Heart left ventricle (tissue), 16 donors: ENCODE data around the gene HCAR3. TPM values are rescaled to one million over a fixed set of nuclear protein-coding genes. Genes with fewer than 3 reads are reported as not detected.

ENCODE experiments used
- ATAC-seq, 4 donors: fragments of 200-7000 bp; cut with Tn5 transposase; one replicate each; pipeline ENCODE4 v1.9.1; 2020 to 2022; ENCODE audit warnings: moderate library complexity in 4 of 4, mild to moderate bottlenecking in 3 of 4, moderate number of reproducible peaks in 1 of 4
- DNase-seq, 5 donors: peaks; one replicate each; pipeline ENCODE4 v3.0.0-alpha.2; 2020
- H3K27ac ChIP-seq, 12 donors: fragments of 200-600 bp; sonication (generic) in 4 of 12; one replicate each; pipeline versions ENCODE4 v1.5.0 to v1.8.0; 2016 to 2022; ENCODE audit warnings: mild to moderate bottlenecking in 2 of 12
- H3K27me3 ChIP-seq, 9 donors: fragments of 200-600 bp; sonication (generic) in 2 of 9; one replicate each; pipeline versions ENCODE4 v1.5.1 to v1.8.0; 2016 to 2022; ENCODE audit warnings: mild to moderate bottlenecking in 3 of 9
- H3K36me3 ChIP-seq, 9 donors: fragments of 200-600 bp; sonication (generic) in 2 of 9; one replicate each; pipeline versions ENCODE4 v1.5.0 to v1.8.0; 2018 to 2022; ENCODE audit warnings: mild to moderate bottlenecking in 2 of 9
- H3K4me1 ChIP-seq, 12 donors: fragments of 200-600 bp; sonication (generic) in 4 of 12; one replicate each; pipeline versions ENCODE4 v1.5.0 to v1.8.0; 2016 to 2022; ENCODE audit warnings: mild to moderate bottlenecking in 3 of 12
- H3K4me3 ChIP-seq, 12 donors: fragments of 200-600 bp; sonication (generic) in 4 of 12; one replicate each; pipeline versions ENCODE4 v1.5.0 to v1.8.0; 2017 to 2022; ENCODE audit warnings: mild to moderate bottlenecking in 9 of 12, moderate library complexity in 4 of 12
- H3K9me3 ChIP-seq, 12 donors: fragments of 200-600 bp; sonication (generic) in 4 of 12; one replicate each; pipeline versions ENCODE4 v1.5.0 to v1.8.0; 2016 to 2022; ENCODE audit warnings: mild to moderate bottlenecking in 1 of 12
- CTCF ChIP-seq, 12 donors: fragments of 200-600 bp; sonication (generic) in 4 of 12; IDR thresholded peaks; one replicate each; pipeline versions ENCODE4 v1.5.0 to v1.8.0; 2018 to 2022; ENCODE audit warnings: antibody characterized with exemption in 12 of 12, mild to moderate bottlenecking in 5 of 12
- POLR2A ChIP-seq, 2 donors: fragments of 450-650 bp; IDR thresholded peaks; one replicate each; pipeline ENCODE4 v1.6.1; 2017; ENCODE audit warnings: antibody characterized with exemption in 2 of 2, mild to moderate bottlenecking in 2 of 2, moderate library complexity in 2 of 2
- WGBS, 4 donors: extraction: QIAGEN DNeasy Blood & Tissue Kit in 2 of 4; methylation state at CpG; one replicate each; pipeline versions ENCODE4 v1.1.5 to v1.1.7; 2013 to 2018; 5-methylcytosine and 5-hydroxymethylcytosine counted together
- intact Hi-C, 10 donors: fragments of 100-400 bp; cut with DNase I; formaldehyde crosslinking; loops; one replicate each; pipeline versions ENCODE4 v1.11.1 to v1.14.2; 2022
- polyA plus RNA-seq, 2 donors: library from polyadenylated mRNA; stranded (reverse); fragments of 200-250 nt; gene quantifications; one replicate each; pipeline ENCODE4 v1.2.3, GENCODE V29; 2013
- total RNA-seq, 9 donors: library from RNA; depleted of rRNA in 2 of 9; stranded (reverse); fragments of >200 nt in 2 of 9; fragmentation: NEBNext Ultra II Directional in 3 of 9; extraction: Animal tissue kit (Norgen Biotek cat#: 25700) in 3 of 9; gene quantifications; one replicate each; pipeline versions ENCODE4 v1.1.0 to v1.2.4, GENCODE V29; 2016 to 2023
- donor health status: ischemic (EF 13 %, LVEDD 7.1; RV severe dilation, severe dysfunction).
- donor health status: healthy with polysubstance abuse.
- donor health status: DM: no; HTN: yes; CAD: no.
- donor health status: DM: no; HTN: no; CAD: no.
- donor health status: ischemic (EF 25% LVEDD 6.9; RV normal size, moderate dysfunction).
- donor health status: ischemic (EF 25% LVEDD 5.7; RV mildly dilated, moderate dysfunction).
- donor health status: healthy.
- donor health status: DM: yes; HTN: yes; CAD: no.
- donor health status: ischemic (EF 35%, LVEDD 5.7; RV mildly dilated, moderate dysfunction).
- donor health status: nonischemic (EF 11% LVEDD 7.7; RV severe dilation, severe dysfunction).
- donor health status: DM: yes; HTN: yes; CAD: no.
- donor health status: PGD.
- donor health status: ischemic (EF 29% LVEDD 5.4; RV normal size, mild dysfunction).
- donor health status: nonischemic (EF 23%, LVEDD 6.1; RV moderate dilation, normal function).

HCAR3 gene
- total and polyA plus RNA-seq, 11 donors: 0.10 to 1.1 (median 0.26) TPM; not detected in 5

- WGBS, 4 donors: 52 to 74% (median 70%) methylated on average over 2 of the region's 2 CpGs
- intact Hi-C loops: no loop called here
- no peaks in the 10 kb centered on the region for H3K9me3 ChIP-seq
- ATAC-seq (no peak), DNase-seq (no peak)
- H3K4me1 ChIP-seq: no peaks in the 10 kb centered on the region
- TF ChIP-seq CTCF (IDR thresholded peaks at IDR 0.05) (no peak), POLR2A (IDR thresholded peaks at IDR 0.05) (no peak)
- H3K36me3 ChIP-seq: no peaks in the 10 kb centered on the region
- H3K4me3 ChIP-seq: no peak overlapping the region
- no peak overlapping the region for H3K27ac ChIP-seq
- peaks cover 0 to 9% (median 0%) of the 10 kb centered on the region in 9 donors for H3K27me3 ChIP-seq
These were observed 44.1 kb downstream of the HCAR3 start for GRCh38 chr12:122672515-122672914.

- TF ChIP-seq CTCF (IDR thresholded peaks at IDR 0.05) (no peak), POLR2A (IDR thresholded peaks at IDR 0.05) (no peak)
- intact Hi-C loops: no loop called here
- no peak overlapping the region for H3K27ac ChIP-seq
- ATAC-seq (no peak), DNase-seq (no peak)
- 68 to 78% (median 71%) methylated on average over 5 of the region's 5 CpGs for WGBS, 4 donors
- H3K4me1 ChIP-seq: no peaks in the 10 kb centered on the region
- H3K36me3 ChIP-seq: no peaks in the 10 kb centered on the region
- no peak overlapping the region for H3K4me3 ChIP-seq
- H3K27me3 ChIP-seq: peaks cover 0 to 9% (median 0%) of the 10 kb centered on the region in 9 donors
- no peaks in the 10 kb centered on the region for H3K9me3 ChIP-seq
These were observed 47.1 kb downstream of the HCAR3 start for GRCh38 chr12:122669397-122670070.

- no peak for TF ChIP-seq POLR2A (IDR thresholded peaks at IDR 0.05)
- TF ChIP-seq CTCF (IDR thresholded peaks at IDR 0.05): no peak
- H3K27ac ChIP-seq: no peak overlapping the region
- no peak for DNase-seq
- 76 to 85% (median 79%) methylated on average over 2 of the region's 2 CpGs for WGBS, 4 donors
- no peak overlapping the region for H3K4me3 ChIP-seq
- no peaks in the 10 kb centered on the region for H3K36me3 ChIP-seq
- ATAC-seq: no peak
- H3K9me3 ChIP-seq: no peaks in the 10 kb centered on the region
- intact Hi-C loops: no loop called here
- no peaks in the 10 kb centered on the region for H3K4me1 ChIP-seq
- H3K27me3 ChIP-seq: no peaks in the 10 kb centered on the region
These were observed 48.3 kb downstream of the HCAR3 start for GRCh38 chr12:122668268-122668667.

- intact Hi-C loops: no loop called here
These were observed 50.9 kb downstream of the HCAR3 start for GRCh38 chr12:122665759-122666158.

More at GRCh38 chr12:122665759-122666158, 50.9 kb downstream of the HCAR3 start:
- Histone ChIP-seq H3K27me3 (no peaks in the 10 kb centered on the region), H3K9me3 (no peaks in the 10 kb centered on the region), H3K4me1 (no peaks in the 10 kb centered on the region), H3K27ac (no peak overlapping the region), H3K36me3 (no peaks in the 10 kb centered on the region), H3K4me3 (no peak overlapping the region)
- DNase-seq (no peak), ATAC-seq (no peak)
- 90 to 95% (median 92%) methylated on average over 5 of the region's 5 CpGs for WGBS, 4 donors
- TF ChIP-seq CTCF (IDR thresholded peaks at IDR 0.05): no peak
- no peak for TF ChIP-seq POLR2A (IDR thresholded peaks at IDR 0.05)
